Sigmoid colon (tissue), 7 donors: Measurements from ENCODE around the gene CCDC142. TPM values are rescaled to one million over a fixed set of nuclear protein-coding genes. Genes with fewer than 3 reads are reported as not detected.

Experiments
- DNase-seq: peaks from one replicate; pipeline ENCODE4 v3.0.0-alpha.2; 2019
- H3K27ac ChIP-seq, 4 donors: fragments of 200-600 bp; sonication (generic); one replicate each; pipeline ENCODE4 v1.5.1; 2016 to 2019; ENCODE audit warnings: mild to moderate bottlenecking in 1 of 4
- H3K27me3 ChIP-seq, 3 donors: fragments of 200-600 bp; sonication (generic); one replicate each; pipeline ENCODE4 v1.5.1; 2019; ENCODE audit warnings: mild to moderate bottlenecking in 1 of 3
- H3K36me3 ChIP-seq, 4 donors: fragments of 200-600 bp; sonication (generic); one replicate each; pipeline ENCODE4 v1.5.1; 2016 to 2019
- H3K4me1 ChIP-seq, 4 donors: fragments of 200-600 bp; sonication (generic); one replicate each; pipeline ENCODE4 v1.5.1; 2017 to 2019
- H3K4me3 ChIP-seq, 4 donors: fragments of 200-600 bp; sonication (generic); one replicate each; pipeline ENCODE4 v1.5.1; 2017 to 2019; ENCODE audit warnings: mild to moderate bottlenecking in 2 of 4, moderate library complexity in 1 of 4
- H3K9me3 ChIP-seq, 4 donors: fragments of 200-600 bp in 3 of 4; sonication (generic) in 3 of 4; one replicate each; pipeline versions ENCODE4 v1.5.1 to v1.6.1; 2013 to 2019
- CTCF ChIP-seq, 4 experiments: fragments of 450-650 bp in 3 of 4; fragments of 200-600 bp in 1 of 4; IDR thresholded peaks; one replicate each; pipeline ENCODE4 v1.5.1; 2016 to 2019; ENCODE audit warnings: antibody characterized with exemption in 4 of 4, mild to moderate bottlenecking in 3 of 4, moderate library complexity in 2 of 4
- EP300 ChIP-seq, 4 donors: sonication (generic); formaldehyde crosslinking; IDR thresholded peaks; one replicate each; pipeline ENCODE4 v1.6.1; 2017; ENCODE audit warnings: antibody characterized with exemption in 4 of 4
- POLR2A ChIP-seq, 2 donors: fragments of 450-650 bp; IDR thresholded peaks; one replicate each; pipeline ENCODE4 v1.6.1; 2016; ENCODE audit warnings: antibody characterized with exemption in 2 of 2, mild to moderate bottlenecking in 2 of 2, moderate library complexity in 2 of 2
- POLR2AphosphoS5 ChIP-seq, 4 donors: sonication (generic); formaldehyde crosslinking; IDR thresholded peaks; one replicate each; pipeline ENCODE4 v1.6.1; 2017; ENCODE audit warnings: antibody characterized with exemption in 4 of 4
- WGBS, 2 donors: extraction: QIAGEN DNeasy Blood & Tissue Kit; methylation state at CpG; one replicate each; pipeline ENCODE4 v1.1.7; 2013; 5-methylcytosine and 5-hydroxymethylcytosine counted together
- intact Hi-C: fragments of 100-400 bp; cut with DNase I; formaldehyde crosslinking; loops from one replicate; pipeline ENCODE4 v1.15.1; 2023
- polyA plus RNA-seq, 3 donors: library from polyadenylated mRNA; stranded (reverse); fragments of 200-250 nt; gene quantifications; one replicate each; pipeline ENCODE4 v1.2.3, GENCODE V29; 2013
- total RNA-seq, 4 donors: library from RNA; depleted of rRNA; stranded (reverse); fragments of >200 nt; gene quantifications; one replicate each; pipeline ENCODE4 v1.1.0, GENCODE V29; 2016
- donor health status: healthy with polysubstance abuse.
- donor health status: Bipolar disorder and iron deficiency.
- donor health status: healthy.

The CCDC142 gene
- total and polyA plus RNA-seq, 7 donors: 1.8 to 20.9 (median 16.4) TPM

DNA sequence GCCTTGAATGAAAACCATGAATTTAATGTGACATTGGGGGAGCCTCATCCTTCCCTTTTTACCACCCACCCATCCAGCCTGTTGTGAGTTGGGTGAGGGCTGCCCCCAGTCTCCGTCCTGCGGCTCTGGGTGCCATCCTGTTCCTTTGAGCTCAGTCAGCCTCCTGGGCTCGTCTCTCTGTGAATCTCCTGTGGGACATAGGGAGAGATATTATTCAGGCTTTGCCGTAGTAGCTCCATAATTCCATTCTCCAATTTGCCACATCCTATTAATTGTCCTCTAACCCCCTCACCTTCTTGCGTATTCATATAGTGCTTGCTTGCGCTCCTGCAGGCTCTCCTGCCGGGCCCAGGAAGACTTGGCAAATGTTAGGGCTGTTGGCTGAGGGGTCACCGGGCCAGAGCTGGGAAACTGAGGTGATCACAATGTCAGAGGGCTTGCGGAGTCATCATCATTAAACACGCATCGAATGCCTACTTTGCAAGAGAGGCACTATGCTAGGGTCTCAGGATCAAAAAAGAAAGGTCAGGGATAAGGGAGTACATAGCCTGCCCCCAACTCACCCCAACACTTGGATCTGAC is 43.9 kb upstream of the CCDC142 start:
- Histone ChIP-seq H3K27me3 (no peaks in the 10 kb centered on the region), H3K4me3 (no peak overlapping the region), H3K36me3 (peaks cover 21 to 28% (median 22%) of the 10 kb centered on the region in 4 donors), H3K27ac (no peak overlapping the region), H3K4me1 (peaks cover 0 to 34% (median 23%) of the 10 kb centered on the region in 4 donors), H3K9me3 (no peaks in the 10 kb centered on the region)
- WGBS, 2 donors: 97% methylated on average over 11 of the region's 11 CpGs
- TF ChIP-seq EP300 (IDR thresholded peaks at IDR 0.05) (no peak), CTCF (IDR thresholded peaks at IDR 0.05) (no peak), POLR2AphosphoS5 (IDR thresholded peaks at IDR 0.05) (no peak), POLR2A (IDR thresholded peaks at IDR 0.05) (no peak)
- intact Hi-C loops: loop anchor here (5.0 kb wide), 1 partner anchor 61 kb away; no protein-coding TSS in a partner anchor
- DNase-seq: no peak

DNA sequence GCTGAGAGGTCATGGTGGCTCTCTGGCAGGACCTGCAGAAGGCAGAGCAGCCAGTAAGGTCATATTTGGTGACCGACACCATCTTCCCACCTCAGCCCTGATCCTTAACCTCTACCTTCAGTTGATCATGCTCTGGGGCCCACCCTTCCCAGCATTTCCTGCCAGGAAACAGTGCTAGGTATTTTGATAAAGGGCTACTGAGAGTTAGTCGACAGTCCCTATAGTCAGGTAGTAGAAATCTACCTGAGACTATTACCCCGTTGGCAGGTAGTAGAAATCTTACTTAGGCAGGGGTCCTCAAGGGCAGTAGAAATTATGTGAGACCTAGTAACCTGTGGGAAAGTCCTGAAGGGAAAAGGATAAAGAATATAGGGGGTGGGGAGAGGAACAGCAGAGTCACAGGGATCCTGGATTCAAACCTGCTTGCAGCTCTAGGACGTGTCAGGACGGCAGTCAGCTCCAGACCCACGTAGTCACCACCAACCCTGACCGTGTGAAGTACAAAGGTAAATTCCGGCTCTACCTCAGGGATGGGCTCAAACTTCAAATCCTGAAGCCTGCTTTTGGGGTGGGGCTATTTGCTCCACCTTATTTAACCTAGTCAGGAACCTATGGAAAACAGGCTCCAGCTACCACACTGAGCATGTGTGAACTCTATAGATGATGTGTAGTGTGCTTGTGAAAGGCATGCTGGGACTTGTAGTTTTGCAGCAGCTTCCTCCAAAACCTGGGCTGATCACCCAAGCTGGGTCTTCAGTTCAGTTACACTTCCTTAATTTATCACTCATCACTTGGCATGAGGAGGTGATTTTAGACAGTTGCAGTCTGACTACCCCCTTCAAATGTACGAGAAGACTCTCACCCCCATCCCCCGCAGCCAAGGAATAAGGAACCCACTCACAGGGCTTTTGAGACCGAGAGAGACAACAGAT is 43.2 kb upstream of the CCDC142 start, which contains the start of gene DQX1:
Gene DQX1 (minus strand): TSS at position 515 of the 932 bp plus-strand sequence. CDS start 502 bp downstream, at position 13.
- Histone ChIP-seq H3K27ac (no peak within 1 kb of the TSS), H3K27me3 (peaks cover 0 to 2% (median 0%) of the 10 kb centered on the region in 3 donors), H3K4me1 (peaks cover 0 to 27% (median 16%) of the 10 kb centered on the region in 4 donors), H3K4me3 (no peak within 1 kb of the TSS), H3K9me3 (no peaks in the 10 kb centered on the region), H3K36me3 (peaks cover 21 to 28% (median 22%) of the 10 kb centered on the region in 4 donors)
- WGBS, 2 donors: 49 to 74% methylated on average over 11 of the region's 11 CpGs
- TF ChIP-seq POLR2AphosphoS5 (IDR thresholded peaks at IDR 0.05) (no peak), CTCF (IDR thresholded peaks at IDR 0.05) (no peak), POLR2A (IDR thresholded peaks at IDR 0.05) (no peak), EP300 (IDR thresholded peaks at IDR 0.05) (no peak)
- no peak for DNase-seq
- intact Hi-C loops: loop anchor here (5.0 kb wide), 1 partner anchor 61 kb away; no protein-coding TSS in a partner anchor

DNA sequence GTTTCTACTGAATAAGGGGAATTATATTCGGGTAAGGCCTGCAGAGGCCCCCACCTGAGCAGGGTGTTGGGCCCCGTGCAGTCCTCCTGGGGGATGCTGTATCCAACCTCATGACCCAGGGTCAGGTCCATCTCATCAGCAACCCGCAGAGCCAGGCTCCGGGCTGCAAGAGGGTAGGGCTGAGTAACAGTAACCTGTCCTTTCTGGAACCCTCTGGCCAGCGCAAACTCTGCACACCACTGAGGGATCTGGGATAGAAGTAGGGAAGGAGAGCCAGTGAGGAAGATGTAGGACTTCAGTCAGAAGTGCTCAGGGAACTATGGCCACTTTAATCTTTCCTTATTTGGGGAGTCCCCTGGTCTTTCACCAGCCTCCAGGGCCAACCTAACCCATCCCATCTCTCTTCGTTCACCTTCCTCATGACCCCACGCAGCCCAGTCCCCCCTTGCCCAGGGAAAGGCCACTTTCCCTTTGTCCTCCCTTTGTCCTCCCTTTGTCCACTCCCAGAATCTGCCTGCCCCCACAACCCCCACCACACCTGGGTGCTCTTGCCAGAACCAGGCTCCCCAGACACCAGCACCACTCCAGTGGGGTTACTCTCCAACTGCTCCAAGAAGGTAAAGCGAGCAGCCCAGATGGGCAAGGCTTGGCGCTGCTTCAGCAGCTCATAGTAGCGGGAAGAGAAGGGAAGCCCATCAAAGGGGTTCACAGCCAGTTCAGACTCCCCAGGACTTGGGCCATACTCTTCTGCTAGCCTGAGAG is 42.3 kb upstream of the CCDC142 start:
- H3K27me3 ChIP-seq: peaks cover 0 to 10% (median 0%) of the 10 kb centered on the region in 3 donors
- DNase-seq: no peak
- H3K27ac ChIP-seq: no peak overlapping the region
- peaks cover 21 to 28% (median 22%) of the 10 kb centered on the region in 4 donors for H3K36me3 ChIP-seq
- intact Hi-C loops: loop anchor here (5.0 kb wide), 1 partner anchor 62 kb away; no protein-coding TSS in a partner anchor
- no peak for TF ChIP-seq EP300 (IDR thresholded peaks at IDR 0.05)
- TF ChIP-seq POLR2AphosphoS5 (IDR thresholded peaks at IDR 0.05): no peak
- no peak for TF ChIP-seq POLR2A (IDR thresholded peaks at IDR 0.05)
- no peak for TF ChIP-seq CTCF (IDR thresholded peaks at IDR 0.05)
- H3K4me3 ChIP-seq: no peak overlapping the region
- peaks cover 0 to 19% (median 11%) of the 10 kb centered on the region in 4 donors for H3K4me1 ChIP-seq
- H3K9me3 ChIP-seq: no peaks in the 10 kb centered on the region
- 95% methylated on average over 10 of the region's 10 CpGs for WGBS, 2 donors

DNA sequence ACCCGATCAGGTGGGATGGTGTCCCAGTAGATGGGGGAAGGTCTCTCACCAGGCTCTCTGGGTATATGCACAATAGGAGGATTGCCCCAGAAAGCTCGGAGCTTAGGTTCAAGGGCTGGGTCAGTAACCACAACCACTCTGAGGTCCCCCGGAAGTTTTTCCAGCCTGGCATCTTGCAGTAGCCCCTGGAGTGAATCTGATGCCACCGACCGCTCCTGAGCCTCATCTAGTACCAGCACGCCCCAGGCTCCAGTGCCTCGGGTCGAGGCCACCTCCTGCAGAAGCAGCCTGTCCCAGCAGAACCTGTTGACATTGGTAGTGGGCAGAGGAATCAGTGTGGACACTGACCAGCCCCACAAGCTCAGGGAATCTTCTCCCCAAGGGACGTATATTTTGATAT is 41.2 kb upstream of the CCDC142 start:
- WGBS, 2 donors: 90 to 94% methylated on average over 9 of the region's 9 CpGs
- Histone ChIP-seq H3K4me3 (no peak overlapping the region), H3K27me3 (peaks cover 0 to 21% (median 9%) of the 10 kb centered on the region in 3 donors), H3K9me3 (no peaks in the 10 kb centered on the region), H3K4me1 (peaks cover 0 to 15% (median 10%) of the 10 kb centered on the region in 4 donors), H3K27ac (no peak overlapping the region), H3K36me3 (peaks cover 21 to 28% (median 22%) of the 10 kb centered on the region in 4 donors)
- no peak for TF ChIP-seq POLR2A (IDR thresholded peaks at IDR 0.05)
- no peak for TF ChIP-seq POLR2AphosphoS5 (IDR thresholded peaks at IDR 0.05)
- no peak for TF ChIP-seq CTCF (IDR thresholded peaks at IDR 0.05)
- no peak for TF ChIP-seq EP300 (IDR thresholded peaks at IDR 0.05)
- intact Hi-C loops: no loop called here
- DNase-seq: no peak
